Astrocyte (in vitro differentiated cells and primary cell): Measurements from ENCODE around the gene LRRC15. TPM values are rescaled to one million over a fixed set of nuclear protein-coding genes. Genes with fewer than 3 reads are reported as not detected.

Experiments used
- DNase-seq: peaks from one replicate; pipeline ENCODE4 v3.0.0-alpha.2; 2010; ENCODE audit warnings: low read depth
- FAIRE-seq: peaks from 2 replicates; lab custom pipeline; 2011; peaks lifted over from hg19 to GRCh38; lab: Jason Lieb, UNC
- H2AFZ ChIP-seq: 2 replicates; pipeline ENCODE4 v1.6.0; 2012; ENCODE audit warnings: low read depth, low read length, inconsistent platforms
- H3K27ac ChIP-seq: 2 replicates; pipeline ENCODE4 v1.5.1; 2011; ENCODE audit warnings: low read depth, low read length, inconsistent platforms
- H3K27me3 ChIP-seq: 2 replicates; pipeline ENCODE4 v1.6.0; 2011; ENCODE audit warnings: low read length, inconsistent platforms; ENCODE audit not compliant: insufficient read depth
- H3K36me3 ChIP-seq: 2 replicates; pipeline ENCODE4 v1.5.1; 2011; ENCODE audit warnings: low read length, inconsistent platforms; ENCODE audit not compliant: insufficient read depth
- H3K4me1 ChIP-seq: 2 replicates; pipeline ENCODE4 v1.5.1; 2011; ENCODE audit warnings: low read length, inconsistent platforms; ENCODE audit not compliant: insufficient read depth
- H3K4me2 ChIP-seq: 2 replicates; pipeline ENCODE4 v1.6.0; 2012; ENCODE audit warnings: low read length, inconsistent platforms
- H3K4me3 ChIP-seq: 2 replicates; pipeline ENCODE4 v1.5.1; 2011; ENCODE audit warnings: low read depth, mild to moderate bottlenecking, low read length, inconsistent platforms; ENCODE audit not compliant: insufficient read depth
- H3K79me2 ChIP-seq: 2 replicates; pipeline ENCODE4 v1.6.0; 2012; ENCODE audit warnings: mild to moderate bottlenecking, low read length, inconsistent platforms; ENCODE audit not compliant: insufficient read depth
- H3K9ac ChIP-seq: 2 replicates; pipeline ENCODE4 v1.6.0; 2012; ENCODE audit warnings: mild to moderate bottlenecking, low read length, inconsistent platforms
- H3K9me3 ChIP-seq: 2 replicates; pipeline ENCODE4 v1.5.1; 2012; ENCODE audit warnings: low read depth, mild to moderate bottlenecking, low read length, inconsistent platforms; ENCODE audit not compliant: insufficient read depth
- H4K20me1 ChIP-seq: 2 replicates; pipeline ENCODE4 v1.6.0; 2012; ENCODE audit warnings: low read length, inconsistent platforms; ENCODE audit not compliant: insufficient read depth
- H3K27ac Mint-ChIP-seq: one replicate; pipeline ENCODE4 v1.8.0; 2021; ENCODE audit warnings: mild to moderate bottlenecking, mixed read lengths; ENCODE audit not compliant: unreplicated experiment
- H3K27me3 Mint-ChIP-seq: one replicate; pipeline ENCODE4 v1.8.0; 2021; ENCODE audit warnings: low read depth, mixed read lengths; ENCODE audit not compliant: unreplicated experiment
- H3K36me3 Mint-ChIP-seq: one replicate; pipeline ENCODE4 v1.8.0; 2021; ENCODE audit warnings: low read depth, mixed read lengths; ENCODE audit not compliant: unreplicated experiment
- H3K4me1 Mint-ChIP-seq: one replicate; pipeline ENCODE4 v1.8.0; 2021; ENCODE audit warnings: low read depth, mixed read lengths; ENCODE audit not compliant: unreplicated experiment
- H3K4me3 Mint-ChIP-seq: one replicate; pipeline ENCODE4 v1.8.0; 2021; ENCODE audit warnings: mild to moderate bottlenecking, moderate library complexity, mixed read lengths; ENCODE audit not compliant: unreplicated experiment
- H3K9me3 Mint-ChIP-seq: one replicate; pipeline ENCODE4 v1.8.0; 2021; ENCODE audit warnings: mild to moderate bottlenecking, mixed read lengths; ENCODE audit not compliant: unreplicated experiment
- EZH2 ChIP-seq: IDR thresholded peaks from 2 replicates; pipeline ENCODE4 v1.6.1; 2012; ENCODE audit warnings: mild to moderate bottlenecking, low read length, inconsistent platforms; ENCODE audit not compliant: insufficient read depth
- total RNA-seq: library from RNA; stranded (reverse); gene quantifications from 2 replicates; pipeline ENCODE4 v1.2.1, GENCODE V29; 2021
- TF ChIP-seq, protein P1 (sequence below): IDR thresholded peaks from 2 replicates; pipeline ENCODE4 v1.5.1; 2011; ENCODE audit warnings: low read depth, mild to moderate bottlenecking, inconsistent platforms, low read length, moderate library complexity; ENCODE audit not compliant: insufficient read depth

LRRC15 gene
- total RNA-seq, 1 donor from 2014 or later = 1.4 TPM

GRCh38 chr3:194397757-194398312, 28.3 kb upstream of the LRRC15 start:
- peak; percentile 30 for DNase-seq

DNA sequence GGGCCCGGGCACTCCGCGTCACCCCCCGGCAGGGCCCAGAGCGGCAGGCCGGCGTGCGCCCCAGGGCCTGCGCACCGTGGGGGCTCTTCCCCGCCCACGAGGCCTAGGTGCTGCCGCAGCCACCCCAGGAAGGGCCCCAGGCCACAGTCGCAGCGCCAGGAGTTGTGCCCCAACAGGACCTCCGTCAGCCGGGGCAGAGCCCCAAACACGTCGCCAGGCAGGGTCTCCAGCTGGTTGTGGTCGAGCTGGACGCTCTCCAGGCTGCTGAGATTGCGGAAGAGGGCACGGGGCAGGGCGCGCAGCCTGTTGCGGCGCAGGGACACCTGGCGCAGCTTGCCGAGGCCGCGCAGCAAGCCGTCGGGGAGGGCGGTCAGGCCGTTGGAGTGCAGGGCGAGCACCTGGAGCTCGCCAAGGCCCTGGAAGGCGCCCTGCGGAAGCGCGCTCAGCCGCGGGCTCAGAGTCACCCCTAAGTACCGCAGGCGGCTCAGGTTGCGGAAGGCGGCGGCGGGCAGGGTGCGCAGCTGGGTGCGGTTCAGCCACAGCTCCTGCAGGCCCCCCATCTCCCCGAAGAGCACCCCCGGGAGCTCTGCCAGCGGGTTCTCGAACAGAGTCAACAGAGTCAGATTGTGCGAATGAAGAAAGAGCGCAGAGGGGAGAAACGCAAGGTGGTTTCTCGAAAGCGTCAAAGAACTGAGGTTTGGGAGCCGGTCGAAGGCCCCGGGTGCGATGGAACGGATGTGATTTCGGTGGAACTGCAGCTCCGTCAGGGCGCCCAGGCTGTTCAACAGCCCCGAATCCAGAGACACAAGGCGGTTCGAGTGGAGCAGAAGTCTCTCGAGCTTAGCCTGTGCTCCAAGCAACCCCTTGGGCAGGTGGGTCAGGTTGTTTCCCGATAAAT, 27.6 kb upstream of the LRRC15 start:
- Mint-ChIP-seq H3K9me3 (peaks cover 3% of the 10 kb centered on the region), H3K4me3 (no peak overlapping the region), H3K4me1 (peaks cover 2% of the 10 kb centered on the region), H3K36me3 (peaks cover 2% of the 10 kb centered on the region), H3K27ac (no peak overlapping the region), H3K27me3 (peaks cover 33% of the 10 kb centered on the region)
- H3K4me3 ChIP-seq = peak overlapping the region; percentile 35
- H4K20me1 ChIP-seq = no peaks in the 10 kb centered on the region
- peak overlapping the region; percentile 69 for H2AFZ ChIP-seq
- DNase-seq (peak; percentile 27), FAIRE-seq (no peak)
- peaks cover 12% of the 10 kb centered on the region for H3K4me1 ChIP-seq
- H3K27me3 ChIP-seq = peaks cover 33% of the 10 kb centered on the region
- no peak overlapping the region for H3K9ac ChIP-seq
- no peaks in the 10 kb centered on the region for H3K9me3 ChIP-seq
- peak overlapping the region; percentile 77 for H3K4me2 ChIP-seq
- no peak overlapping the region for H3K27ac ChIP-seq
- H3K79me2 ChIP-seq = no peaks in the 10 kb centered on the region
- no peaks in the 10 kb centered on the region for H3K36me3 ChIP-seq
- TF ChIP-seq EZH2 = no peak
- TF ChIP-seq, protein P1, sequence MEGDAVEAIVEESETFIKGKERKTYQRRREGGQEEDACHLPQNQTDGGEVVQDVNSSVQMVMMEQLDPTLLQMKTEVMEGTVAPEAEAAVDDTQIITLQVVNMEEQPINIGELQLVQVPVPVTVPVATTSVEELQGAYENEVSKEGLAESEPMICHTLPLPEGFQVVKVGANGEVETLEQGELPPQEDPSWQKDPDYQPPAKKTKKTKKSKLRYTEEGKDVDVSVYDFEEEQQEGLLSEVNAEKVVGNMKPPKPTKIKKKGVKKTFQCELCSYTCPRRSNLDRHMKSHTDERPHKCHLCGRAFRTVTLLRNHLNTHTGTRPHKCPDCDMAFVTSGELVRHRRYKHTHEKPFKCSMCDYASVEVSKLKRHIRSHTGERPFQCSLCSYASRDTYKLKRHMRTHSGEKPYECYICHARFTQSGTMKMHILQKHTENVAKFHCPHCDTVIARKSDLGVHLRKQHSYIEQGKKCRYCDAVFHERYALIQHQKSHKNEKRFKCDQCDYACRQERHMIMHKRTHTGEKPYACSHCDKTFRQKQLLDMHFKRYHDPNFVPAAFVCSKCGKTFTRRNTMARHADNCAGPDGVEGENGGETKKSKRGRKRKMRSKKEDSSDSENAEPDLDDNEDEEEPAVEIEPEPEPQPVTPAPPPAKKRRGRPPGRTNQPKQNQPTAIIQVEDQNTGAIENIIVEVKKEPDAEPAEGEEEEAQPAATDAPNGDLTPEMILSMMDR = no peak

More at GRCh38 chr3:194397757-194398312, 28.3 kb upstream of the LRRC15 start:
- no peaks in the 10 kb centered on the region for H4K20me1 ChIP-seq
- Mint-ChIP-seq H3K4me1 (peaks cover 4% of the 10 kb centered on the region), H3K27me3 (peaks cover 33% of the 10 kb centered on the region), H3K36me3 (peaks cover 2% of the 10 kb centered on the region), H3K4me3 (no peak overlapping the region), H3K27ac (no peak overlapping the region), H3K9me3 (peaks cover 3% of the 10 kb centered on the region)
- H2AFZ ChIP-seq = peak overlapping the region; percentile 69
- TF ChIP-seq EZH2 = no peak
- TF ChIP-seq, protein P1 = no peak
- H3K27ac ChIP-seq = no peak overlapping the region
- peak overlapping the region; percentile 35 for H3K4me3 ChIP-seq
- H3K4me1 ChIP-seq = peaks cover 12% of the 10 kb centered on the region
- H3K36me3 ChIP-seq = no peaks in the 10 kb centered on the region
- peak overlapping the region; percentile 77 for H3K4me2 ChIP-seq
- no peaks in the 10 kb centered on the region for H3K79me2 ChIP-seq
- H3K9me3 ChIP-seq = no peaks in the 10 kb centered on the region
- H3K9ac ChIP-seq = no peak overlapping the region
- no peak for FAIRE-seq
- peaks cover 33% of the 10 kb centered on the region for H3K27me3 ChIP-seq

DNA sequence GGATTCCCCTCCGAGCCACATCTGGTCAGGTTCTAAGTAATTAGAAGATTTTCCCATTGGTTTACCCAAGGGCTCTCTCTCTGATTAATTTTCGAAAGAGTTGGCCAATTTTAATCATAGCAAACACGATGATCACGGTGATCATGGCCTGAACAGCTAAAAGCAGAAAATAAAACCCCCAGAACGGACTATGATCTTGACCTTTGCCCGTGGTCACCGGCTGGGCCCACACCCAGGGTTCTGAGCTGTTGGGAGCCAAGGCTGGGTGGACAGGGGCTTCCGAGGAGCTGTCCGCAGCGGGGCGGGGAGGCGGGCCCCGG, 27.0 kb upstream of the LRRC15 start:
- H3K79me2 ChIP-seq = no peaks in the 10 kb centered on the region
- H3K36me3 Mint-ChIP-seq = peaks cover 2% of the 10 kb centered on the region
- no peaks in the 10 kb centered on the region for H3K4me1 Mint-ChIP-seq
- H3K9ac ChIP-seq = no peak overlapping the region
- H3K9me3 ChIP-seq = no peaks in the 10 kb centered on the region
- H3K4me3 ChIP-seq = no peak overlapping the region
- H3K27ac Mint-ChIP-seq = no peak overlapping the region
- DNase-seq = no peak
- H3K27me3 Mint-ChIP-seq = peaks cover 33% of the 10 kb centered on the region
- H3K36me3 ChIP-seq = no peaks in the 10 kb centered on the region
- no peak overlapping the region for H3K4me3 Mint-ChIP-seq
- H3K27me3 ChIP-seq = peaks cover 33% of the 10 kb centered on the region
- H3K9me3 Mint-ChIP-seq = peaks cover 3% of the 10 kb centered on the region
- no peak for FAIRE-seq
- H3K4me2 ChIP-seq = peak overlapping the region; percentile 77
- H3K4me1 ChIP-seq = peaks cover 12% of the 10 kb centered on the region
- H4K20me1 ChIP-seq = no peaks in the 10 kb centered on the region
- no peak overlapping the region for H3K27ac ChIP-seq
- H2AFZ ChIP-seq = no peak overlapping the region
- peak; percentile 20 for TF ChIP-seq EZH2
- TF ChIP-seq, protein P1 = no peak
